HepG2 (cell line): ENCODE results near the gene MAP2K2. TPM values are rescaled to one million over a fixed set of nuclear protein-coding genes. Genes with fewer than 3 reads are reported as not detected.

Experiments
- ATAC-seq: fragments of 200-7000 bp; cut with Tn5 transposase; 3 replicates; pipeline ENCODE4 v1.9.1; 2020; ENCODE audit warnings: mild to moderate bottlenecking, moderate library complexity
- BruUV-seq: library from RNA; stranded (reverse); fragments of 400-500 nt; replicated peaks from 2 replicates; lab custom pipeline; 2021; lab: Mats Ljungman, UMichigan
- CTCF ChIA-PET: fragments of 300-600 bp; formaldehyde crosslinking; extraction: SDS; loops from one replicate; lab custom pipeline; 2021; ENCODE audit warnings: low total read pairs, inconsistent platforms, low intra/inter-chr PET ratio; lab: Yijun Ruan, JAX
- POLR2A ChIA-PET: fragments of 350-600 bp; sonication (Branson Sonifier 250); formaldehyde crosslinking; loops from one replicate; lab custom pipeline; 2020; ENCODE audit warnings: antibody characterized with exemption, inconsistent platforms; lab: Yijun Ruan, JAX
- DNase-seq: peaks from one replicate; pipeline ENCODE4 v3.0.0-alpha.2; 2015; ENCODE audit warnings: low spot score
- FAIRE-seq: peaks from 3 replicates; lab custom pipeline; 2011; peaks lifted over from hg19 to GRCh38; lab: Jason Lieb, UNC
- H2AFZ ChIP-seq: one replicate; pipeline ENCODE4 v1.6.1; 2011; ENCODE audit warnings: low read length, inconsistent platforms
- H3K27ac ChIP-seq: fragments of 300-600 bp; 3 replicates; pipeline ENCODE4 v1.8.0; 2011; ENCODE audit warnings: mixed run types, mild to moderate bottlenecking, mixed read lengths, low read length, inconsistent platforms; ENCODE audit not compliant: insufficient read depth; ENCODE audit errors: extremely low read length
- H3K27me3 ChIP-seq, 2 experiments: fragments of 200-600 bp in 1 of 2; 2 replicates in 1 of 2; 3 replicates in 1 of 2; pipeline versions ENCODE4 v1.6.0 to v1.8.0; 2011; ENCODE audit warnings: low read length in 2 of 2, mild to moderate bottlenecking in 2 of 2, moderate library complexity in 2 of 2, inconsistent platforms in 1 of 2; ENCODE audit not compliant: insufficient read depth in 2 of 2, control insufficient read depth in 1 of 2
- H3K36me3 ChIP-seq, 2 experiments: fragments of 200-600 bp in 1 of 2; replicated peaks in 1 of 2; 2 replicates in 1 of 2; 3 replicates in 1 of 2; pipeline versions ENCODE4 v1.5.1 to v1.8.0; 2011; ENCODE audit warnings: low read length in 2 of 2, inconsistent platforms in 1 of 2; ENCODE audit not compliant: insufficient read depth in 2 of 2, control insufficient read depth in 1 of 2
- H3K4me1 ChIP-seq: 2 replicates; pipeline ENCODE4 v1.5.1; 2012; ENCODE audit warnings: low read length, inconsistent platforms; ENCODE audit not compliant: insufficient read depth
- H3K4me2 ChIP-seq: 2 replicates; pipeline ENCODE4 v1.6.0; 2011; ENCODE audit warnings: low read depth, low read length, inconsistent platforms
- H3K4me3 ChIP-seq, 3 experiments: fragments of 200-600 bp in 1 of 3; sonication (generic), shearing (Covaris generic) in 1 of 3; replicated peaks in 1 of 3; 2 replicates each; pipeline ENCODE4 v1.5.1; 2011 to 2016; ENCODE audit warnings: low read length in 3 of 3, inconsistent platforms in 2 of 3, low read depth in 2 of 3, mild to moderate bottlenecking in 2 of 3, control low read depth in 1 of 3, mixed read lengths in 1 of 3; ENCODE audit not compliant: insufficient read depth in 1 of 3
- H3K79me2 ChIP-seq: one replicate; pipeline ENCODE4 v1.6.1; 2011; ENCODE audit warnings: low read length, inconsistent platforms; ENCODE audit not compliant: insufficient read depth
- H3K9ac ChIP-seq: 2 replicates; pipeline ENCODE4 v1.6.0; 2011; ENCODE audit warnings: mild to moderate bottlenecking, low read depth, low read length, inconsistent platforms; ENCODE audit not compliant: insufficient read depth
- H3K9me3 ChIP-seq: 2 replicates; pipeline ENCODE4 v1.5.1; 2012; ENCODE audit warnings: mild to moderate bottlenecking, low read length
- H4K20me1 ChIP-seq: 2 replicates; pipeline ENCODE4 v1.6.0; 2011; ENCODE audit warnings: inconsistent platforms, mild to moderate bottlenecking, low read length, moderate library complexity; ENCODE audit not compliant: insufficient read depth
- ELF4 ChIP-seq: sonication (generic); formaldehyde crosslinking; IDR thresholded peaks from 2 replicates; pipeline ENCODE4 v1.5.0; 2020; ENCODE audit warnings: missing genetic modification reagents, mild to moderate bottlenecking, moderate library complexity, borderline replicate concordance
- ELK4 ChIP-seq: sonication (generic); formaldehyde crosslinking; IDR thresholded peaks from 2 replicates; pipeline ENCODE4 v1.9.0; 2021; ENCODE audit warnings: missing genetic modification reagents, borderline replicate concordance
- HNRNPK ChIP-seq: fragments of 200-400 bp; formaldehyde crosslinking; IDR thresholded peaks from 2 replicates; pipeline ENCODE4 v1.6.1; 2018; ENCODE audit warnings: low read length, low read depth, moderate library complexity, mild to moderate bottlenecking; ENCODE audit not compliant: poor library complexity, severe bottlenecking
- HNRNPLL ChIP-seq: fragments of 200-400 bp; formaldehyde crosslinking; IDR thresholded peaks from 2 replicates; pipeline ENCODE4 v1.6.1; 2017; ENCODE audit warnings: mild to moderate bottlenecking, low read depth, low read length; ENCODE audit not compliant: poor library complexity, severe bottlenecking
- HOXA3 ChIP-seq: sonication (generic); formaldehyde crosslinking; IDR thresholded peaks from 2 replicates; pipeline ENCODE4 v1.5.0; 2020; ENCODE audit warnings: missing genetic modification reagents
- KLF16 ChIP-seq, 2 experiments: sonication (generic) in 1 of 2; formaldehyde crosslinking in 1 of 2; IDR thresholded peaks; 2 replicates each; pipeline versions ENCODE4 v1.6.1 to v1.8.0; 2016 to 2023; ENCODE audit warnings: missing genetic modification reagents in 2 of 2, missing compliant biosample characterization in 1 of 2
- MXD4 ChIP-seq: IDR thresholded peaks from 2 replicates; pipeline ENCODE4 v1.6.1; 2016; ENCODE audit warnings: mild to moderate bottlenecking, missing biosample characterization, missing genetic modification reagents
- NFYC ChIP-seq: IDR thresholded peaks from 2 replicates; pipeline ENCODE4 v1.6.1; 2016; ENCODE audit warnings: missing genetic modification reagents, missing compliant biosample characterization
- NR2C2 ChIP-seq: sonication (generic); formaldehyde crosslinking; IDR thresholded peaks from 2 replicates; pipeline ENCODE4 v1.4.0; 2020; ENCODE audit warnings: missing genetic modification reagents, mild to moderate bottlenecking, moderate library complexity, borderline replicate concordance
- PATZ1 ChIP-seq: sonication (generic); formaldehyde crosslinking; IDR thresholded peaks from 2 replicates; pipeline ENCODE4 v1.4.0; 2020; ENCODE audit warnings: missing genetic modification reagents
- PBX2 ChIP-seq: IDR thresholded peaks from 2 replicates; pipeline ENCODE4 v1.6.1; 2016; ENCODE audit warnings: control low read depth
- PCBP1 ChIP-seq: fragments of 200-400 bp; formaldehyde crosslinking; IDR thresholded peaks from 2 replicates; pipeline ENCODE4 v1.6.1; 2017; ENCODE audit warnings: mild to moderate bottlenecking, low read depth, low read length, borderline replicate concordance
- RBM22 ChIP-seq: fragments of 200-400 bp; formaldehyde crosslinking; optimal IDR thresholded peaks from 2 replicates; pipeline ENCODE3; 2017; ENCODE audit warnings: mild to moderate bottlenecking, low read length, moderate library complexity
- SP1 ChIP-seq, 2 experiments: fragments of 450-650 bp in 1 of 2; sonication (generic) in 1 of 2; formaldehyde crosslinking in 1 of 2; IDR thresholded peaks; 2 replicates each; pipeline versions ENCODE4 v1.4.0 to v1.6.1; 2016 to 2020; ENCODE audit warnings: missing genetic modification reagents in 1 of 2
- SP4 ChIP-seq: sonication (generic); formaldehyde crosslinking; IDR thresholded peaks from 2 replicates; pipeline ENCODE4 v1.8.1; 2023; ENCODE audit warnings: mild to moderate bottlenecking, missing genetic modification reagents
- SUZ12 ChIP-seq: fragments of 150-350 bp; IDR thresholded peaks from 2 replicates; pipeline ENCODE4 v1.6.1; 2014; ENCODE audit warnings: low read depth, low read length
- ZNF547 ChIP-seq: sonication (generic); formaldehyde crosslinking; IDR thresholded peaks from 2 replicates; pipeline ENCODE4 v1.5.1; 2020; ENCODE audit warnings: mild to moderate bottlenecking, missing genetic modification reagents
- ZNF607 ChIP-seq: sonication (generic); formaldehyde crosslinking; IDR thresholded peaks from 2 replicates; pipeline ENCODE4 v1.5.1; 2020; ENCODE audit warnings: missing genetic modification reagents, mild to moderate bottlenecking, borderline replicate concordance
- ZNF788 ChIP-seq: sonication (generic); formaldehyde crosslinking; IDR thresholded peaks from 2 replicates; pipeline ENCODE4 v1.5.0; 2020; ENCODE audit warnings: mild to moderate bottlenecking, missing genetic modification reagents, borderline replicate concordance
- whole genome bisulfite sequencing: methylation state at CpG from one replicate; pipeline ENCODE4 v1.1.6; 2017; ENCODE audit warnings: low lambda C conversion rate; 5-methylcytosine and 5-hydroxymethylcytosine counted together
- in situ Hi-C: cut with HindIII; loops from 2 replicates; pipeline ENCODE4 v1.10.0; 2017; ENCODE audit warnings: low pct_unique_long_range_greater_than_20kb; ENCODE audit not compliant: extremely low pct_ligation_motif_present
- intact Hi-C: fragments of 100-400 bp; cut with micrococcal nuclease; formaldehyde crosslinking; loops from one replicate; pipeline ENCODE4 v1.10.0; 2022; ENCODE audit not compliant: unreplicated experiment
- polyA plus RNA-seq, 8 experiments: library from polyadenylated mRNA; depleted of rRNA in 3 of 8; stranded (reverse) in 7 of 8; unstranded in 1 of 8; fragments of >200 nt; fragmentation: Illumina TruSeq in 4 of 8; extraction: Trizol in 4 of 8; gene quantifications; 2 replicates each; pipeline versions ENCODE4 v1.2.1 to v1.2.3, GENCODE V29; 2011 to 2016; ENCODE audit warnings: low read depth in 4 of 8, missing spikeins in 1 of 8, mixed read lengths in 1 of 8; ENCODE audit not compliant: insufficient read depth in 1 of 8
- total RNA-seq, 5 experiments: library from RNA; depleted of rRNA; stranded (reverse); fragments of >200 nt; fragmentation: Illumina TruSeq; extraction: Trizol; gene quantifications; 2 replicates each; pipeline ENCODE4 v1.2.3, GENCODE V29; 2016; ENCODE audit warnings: low read depth in 1 of 5

The MAP2K2 gene
- total and polyA plus RNA-seq, 2 of the 13 experiments (the other 11 are each of a cell fraction or from before 2014, with no cell fraction given), result 70.3 to 80.9 TPM

- H3K27ac ChIP-seq, result no peak overlapping the region
- TF ChIP-seq MXD4 (CRISPR knock-in tag) (no peak), ZNF607 (no peak), PCBP1 (0 out of 2 replicates have a peak, but pooled peaks have one; percentile 26), NR2C2 (CRISPR knock-in tag) (0 out of 2 replicates have a peak, but pooled peaks have one; percentile 16), HOXA3 (peak; percentile 36; the same call in 1 of the 2 replicates), KLF16 (CRISPR knock-in tag; IDR thresholded peaks at IDR 0.05) (peak in 1 of 2 experiments; percentile 53; a peak in 1 of 4 replicates), ZNF788 (peak; percentile 23; the same call in 1 of the 2 replicates), PBX2 (CRISPR knock-in tag) (peak; percentile 86), PATZ1 (CRISPR knock-in tag) (peak; percentile 91; the same call in 1 of the 2 replicates), SP4 (CRISPR knock-in tag) (peak; percentile 95), RBM22 (no peak), NFYC (peak; percentile 79), ELF4 (CRISPR knock-in tag) (no peak), SP1 (IDR thresholded peaks at IDR 0.05) (no peak), SP1 (CRISPR knock-in tag; IDR thresholded peaks at IDR 0.05) (peak; percentile 96), HNRNPLL (peak; percentile 4), ZNF547 (CRISPR knock-in tag) (no peak), ELK4 (CRISPR knock-in tag) (no peak), HNRNPK (peak; percentile 95), SUZ12 (peak; percentile 86)
Observed at GRCh38 chr19:4065430-4066175, 58.3 kb downstream of the MAP2K2 start.

More at GRCh38 chr19:4065430-4066175, 58.3 kb downstream of the MAP2K2 start:
- ChIA-PET POLR2A (interaction anchor here (0.8 to 2.1 kb wide), 8 partner anchors 12 to 88 kb away, joined by 3 to 16 read pairs (median 6); partner anchors contain the start of genes CREB3L3 and EEF2), CTCF (no interaction called here)
- DNase-seq, result peak; percentile 90
- Histone ChIP-seq H3K9ac (peak overlapping the region; percentile 46; the same call in 1 of the 2 replicates), H3K4me1 (peaks cover 50% of the 10 kb centered on the region), H3K27me3 (no peaks in the 10 kb centered on the region), H4K20me1 (peaks cover 37% of the 10 kb centered on the region), H2AFZ (no peak overlapping the region), H3K4me3 (peak overlapping the region in 2 of 3 experiments; percentile 84 to 94; a peak in 3 of 6 replicates), H3K36me3 (peaks cover 5 to 15% of the 10 kb centered on the region in 2 experiments), H3K79me2 (peaks cover 41% of the 10 kb centered on the region), H3K4me2 (no peak overlapping the region), H3K9me3 (no peaks in the 10 kb centered on the region)
- in situ Hi-C loops, result no loop called here
- peak; percentile 4 for FAIRE-seq
- intact Hi-C loops, result loop anchor here (5.0 kb wide), 1 partner anchor 587 kb away; no protein-coding TSS in a partner anchor
- 8% methylated on average over 2 of the region's 98 CpGs for WGBS
- BruUV-seq, result no TSS peak
- ATAC-seq, result peak; percentile 59
